Liver (tissue), 9 donors: ENCODE measurements around the gene TMEM135. TPM values are rescaled to one million over a fixed set of nuclear protein-coding genes. Genes with fewer than 3 reads are reported as not detected.

Experiments
- DNase-seq: peaks from one replicate; pipeline ENCODE4 v3.0.0-alpha.2; 2017; ENCODE audit warnings: low spot score
- H3K27ac ChIP-seq, 2 donors: one replicate each; pipeline ENCODE4 v1.7.0; 2013; ENCODE audit warnings: inconsistent platforms in 2 of 2, low read length in 2 of 2, control low read depth in 1 of 2, low read depth in 1 of 2, mild to moderate bottlenecking in 1 of 2
- H3K27me3 ChIP-seq, 4 donors: one replicate each; pipeline versions ENCODE4 v1.6.1 to v1.7.0; 2013; ENCODE audit warnings: low read length in 3 of 4, inconsistent platforms in 1 of 4, mild to moderate bottlenecking in 1 of 4, moderate library complexity in 1 of 4; ENCODE audit not compliant: control insufficient read depth in 4 of 4, insufficient read depth in 4 of 4
- H3K36me3 ChIP-seq, 4 donors: one replicate each; pipeline versions ENCODE4 v1.6.1 to v1.7.0; 2013; ENCODE audit warnings: low read length in 3 of 4, mild to moderate bottlenecking in 3 of 4, low read depth in 1 of 4, moderate library complexity in 1 of 4; ENCODE audit not compliant: control insufficient read depth in 4 of 4, insufficient read depth in 3 of 4
- H3K4me1 ChIP-seq, 4 donors: one replicate each; pipeline versions ENCODE4 v1.6.1 to v1.7.0; 2013; ENCODE audit warnings: low read length in 3 of 4, mild to moderate bottlenecking in 3 of 4, moderate library complexity in 1 of 4; ENCODE audit not compliant: control insufficient read depth in 4 of 4, insufficient read depth in 4 of 4
- H3K4me3 ChIP-seq, 3 donors: one replicate each; pipeline versions ENCODE4 v1.6.1 to v1.7.0; 2013; ENCODE audit warnings: low read length in 3 of 3, control low read depth in 1 of 3, low read depth in 1 of 3, mild to moderate bottlenecking in 1 of 3
- H3K9ac ChIP-seq, 2 donors: one replicate each; pipeline ENCODE4 v1.7.0; 2013; ENCODE audit warnings: low read length in 2 of 2, mild to moderate bottlenecking in 2 of 2, moderate library complexity in 2 of 2, control low read depth in 1 of 2, low read depth in 1 of 2
- H3K9me3 ChIP-seq, 4 donors: one replicate each; pipeline versions ENCODE4 v1.6.1 to v1.7.0; 2013; ENCODE audit warnings: low read length in 3 of 4; ENCODE audit not compliant: control insufficient read depth in 4 of 4
- EGR1 ChIP-seq, 2 donors: IDR thresholded peaks; 2 replicates each; pipeline ENCODE4 v1.6.1; 2016 to 2018; ENCODE audit warnings: antibody characterized with exemption in 2 of 2, low read depth in 2 of 2
- FOXA1 ChIP-seq: IDR thresholded peaks from 2 replicates; pipeline ENCODE4 v1.6.1; 2016; ENCODE audit warnings: antibody characterized with exemption
- FOXA2 ChIP-seq: IDR thresholded peaks from 2 replicates; pipeline ENCODE4 v1.6.1; 2016; ENCODE audit warnings: antibody characterized with exemption
- GABPA ChIP-seq, 2 donors: IDR thresholded peaks in 1 of 2; conservative IDR thresholded peaks in 1 of 2; 2 replicates each; pipeline ENCODE4 v1.6.1; 2016; ENCODE audit warnings: antibody characterized with exemption in 2 of 2, mild to moderate bottlenecking in 1 of 2, moderate library complexity in 1 of 2
- HNF4A ChIP-seq, 2 donors: conservative IDR thresholded peaks; 2 replicates each; pipeline ENCODE4 v1.6.1; 2016; ENCODE audit warnings: antibody characterized with exemption in 2 of 2, mild to moderate bottlenecking in 2 of 2
- HNF4G ChIP-seq: IDR thresholded peaks from 2 replicates; pipeline ENCODE4 v1.6.1; 2016; ENCODE audit warnings: antibody characterized with exemption
- RAD21 ChIP-seq, 2 donors: IDR thresholded peaks; 2 replicates each; pipeline ENCODE4 v1.6.1; 2016; ENCODE audit warnings: antibody characterized with exemption in 2 of 2, mild to moderate bottlenecking in 2 of 2
- REST ChIP-seq: IDR thresholded peaks from 2 replicates; pipeline ENCODE4 v1.6.1; 2016; ENCODE audit warnings: antibody characterized with exemption, mild to moderate bottlenecking
- RXRA ChIP-seq, 2 donors: IDR thresholded peaks; 2 replicates each; pipeline ENCODE4 v1.6.1; 2017 to 2018; ENCODE audit warnings: antibody characterized with exemption in 2 of 2, mild to moderate bottlenecking in 1 of 2
- SP1 ChIP-seq: IDR thresholded peaks from 2 replicates; pipeline ENCODE4 v1.6.1; 2018; ENCODE audit warnings: antibody characterized with exemption, mild to moderate bottlenecking
- TAF1 ChIP-seq: conservative IDR thresholded peaks from 2 replicates; pipeline ENCODE4 v1.6.1; 2016; ENCODE audit warnings: antibody characterized with exemption, mild to moderate bottlenecking
- WGBS: extraction: QIAGEN DNeasy Blood & Tissue Kit; methylation state at CpG from one replicate; pipeline ENCODE4 v1.1.7; 2013; 5-methylcytosine and 5-hydroxymethylcytosine counted together
- polyA plus RNA-seq, 2 donors: library from polyadenylated mRNA; stranded (reverse) in 1 of 2; unstranded in 1 of 2; fragments of 200-250 nt in 1 of 2; fragments of >200 nt in 1 of 2; fragmentation: Nextera tagmentation in 1 of 2; extraction: Ambion mirVana in 1 of 2; gene quantifications; one replicate each; pipeline versions ENCODE4 v1.2.1 to v1.2.3, GENCODE V29; 2013 to 2015
- total RNA-seq, 2 donors: library from RNA; depleted of rRNA; stranded (reverse); fragments of >200 nt; gene quantifications; one replicate each; pipeline ENCODE4 v1.2.3, GENCODE V29; 2014
- TF ChIP-seq, protein P1 (sequence below): IDR thresholded peaks from 2 replicates; pipeline ENCODE4 v1.6.1; 2016; ENCODE audit warnings: antibody characterized with exemption
- TF ChIP-seq, protein P2 (sequence below): IDR thresholded peaks from 2 replicates; pipeline ENCODE4 v1.6.1; 2016; ENCODE audit warnings: antibody characterized with exemption
- TF ChIP-seq, protein P3 (sequence below): fragments of 150-350 bp; IDR thresholded peaks from 2 replicates; pipeline ENCODE4 v1.5.1; 2017; ENCODE audit warnings: improper control_type of control experiment, low read depth, low read length; ENCODE audit not compliant: missing input control
- donor health status: healthy.
- donor health status: healthy.
- donor health status: healthy.
- donor health status: healthy.
- donor health status: healthy.

Gene TMEM135
- total and polyA plus RNA-seq, 4 donors: 10.0 to 38.9 (median 23.5) TPM

DNA sequence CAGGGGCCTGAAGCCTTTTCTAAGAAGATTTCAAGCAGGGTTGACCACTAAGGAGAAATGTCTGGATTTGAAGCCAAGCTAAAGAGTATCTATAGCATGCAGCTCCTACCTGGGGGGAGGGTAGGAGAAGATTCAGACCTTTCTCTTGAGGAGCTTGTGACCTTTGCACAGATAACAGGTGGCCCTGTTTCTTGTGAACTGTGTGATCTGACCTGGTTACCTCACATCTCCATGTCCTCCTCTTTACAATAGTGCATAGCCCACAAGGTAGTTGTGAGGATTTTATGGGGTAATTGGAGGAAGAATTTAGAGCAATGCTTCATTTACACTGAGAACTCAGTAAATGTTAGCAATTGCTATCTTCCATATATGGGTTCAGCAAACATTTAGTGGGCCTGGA, 310.1 kb downstream of the TMEM135 start:
- peaks cover 0 to 5% (median 1%) of the 10 kb centered on the region in 4 donors for H3K4me1 ChIP-seq
- no peak for DNase-seq
- H3K27ac ChIP-seq: no peak overlapping the region
- no peaks in the 10 kb centered on the region for H3K9me3 ChIP-seq
- H3K27me3 ChIP-seq: no peaks in the 10 kb centered on the region
- TF ChIP-seq FOXA2 (no peak), SP1 (no peak), REST (no peak), FOXA1 (no peak), EGR1 (IDR thresholded peaks at IDR 0.05; ENCODE audit: low read depth in 2 of 2) (no peak)
- TF ChIP-seq, protein P1, sequence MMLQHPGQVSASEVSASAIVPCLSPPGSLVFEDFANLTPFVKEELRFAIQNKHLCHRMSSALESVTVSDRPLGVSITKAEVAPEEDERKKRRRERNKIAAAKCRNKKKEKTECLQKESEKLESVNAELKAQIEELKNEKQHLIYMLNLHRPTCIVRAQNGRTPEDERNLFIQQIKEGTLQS: no peak
- TF ChIP-seq, protein P2, sequence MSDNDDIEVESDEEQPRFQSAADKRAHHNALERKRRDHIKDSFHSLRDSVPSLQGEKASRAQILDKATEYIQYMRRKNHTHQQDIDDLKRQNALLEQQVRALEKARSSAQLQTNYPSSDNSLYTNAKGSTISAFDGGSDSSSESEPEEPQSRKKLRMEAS: no peak
- TF ChIP-seq, protein P3, sequence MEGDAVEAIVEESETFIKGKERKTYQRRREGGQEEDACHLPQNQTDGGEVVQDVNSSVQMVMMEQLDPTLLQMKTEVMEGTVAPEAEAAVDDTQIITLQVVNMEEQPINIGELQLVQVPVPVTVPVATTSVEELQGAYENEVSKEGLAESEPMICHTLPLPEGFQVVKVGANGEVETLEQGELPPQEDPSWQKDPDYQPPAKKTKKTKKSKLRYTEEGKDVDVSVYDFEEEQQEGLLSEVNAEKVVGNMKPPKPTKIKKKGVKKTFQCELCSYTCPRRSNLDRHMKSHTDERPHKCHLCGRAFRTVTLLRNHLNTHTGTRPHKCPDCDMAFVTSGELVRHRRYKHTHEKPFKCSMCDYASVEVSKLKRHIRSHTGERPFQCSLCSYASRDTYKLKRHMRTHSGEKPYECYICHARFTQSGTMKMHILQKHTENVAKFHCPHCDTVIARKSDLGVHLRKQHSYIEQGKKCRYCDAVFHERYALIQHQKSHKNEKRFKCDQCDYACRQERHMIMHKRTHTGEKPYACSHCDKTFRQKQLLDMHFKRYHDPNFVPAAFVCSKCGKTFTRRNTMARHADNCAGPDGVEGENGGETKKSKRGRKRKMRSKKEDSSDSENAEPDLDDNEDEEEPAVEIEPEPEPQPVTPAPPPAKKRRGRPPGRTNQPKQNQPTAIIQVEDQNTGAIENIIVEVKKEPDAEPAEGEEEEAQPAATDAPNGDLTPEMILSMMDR: no peak
- no peak overlapping the region for H3K4me3 ChIP-seq
- no peak overlapping the region for H3K9ac ChIP-seq
- H3K36me3 ChIP-seq: no peaks in the 10 kb centered on the region

DNA sequence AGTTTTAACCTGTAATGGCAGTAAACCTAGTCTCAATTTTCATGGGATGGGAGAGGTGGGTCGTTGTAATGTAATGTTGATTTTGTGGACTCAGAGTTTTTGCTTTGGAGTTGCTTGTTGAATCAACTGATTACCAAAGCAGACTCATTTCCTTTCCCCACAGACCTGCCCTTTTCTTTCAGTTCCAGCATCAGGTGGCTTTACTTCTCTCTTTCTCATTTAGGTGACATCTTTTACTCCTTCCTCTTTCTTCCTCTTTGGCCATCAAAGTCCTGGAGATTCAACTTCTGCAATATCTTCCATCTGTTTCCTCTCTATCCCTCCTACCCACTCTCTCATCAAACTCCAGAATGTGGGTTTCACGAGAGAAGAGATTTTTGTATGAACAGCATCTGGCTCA, 313.9 kb downstream of the TMEM135 start:
- H3K36me3 ChIP-seq: no peaks in the 10 kb centered on the region
- WGBS: 71% methylated on average over 2 of the region's 2 CpGs
- H3K27ac ChIP-seq: no peak overlapping the region
- H3K4me3 ChIP-seq: no peak overlapping the region
- no peak overlapping the region for H3K9ac ChIP-seq
- H3K9me3 ChIP-seq: no peaks in the 10 kb centered on the region
- peaks cover 0 to 7% (median 3%) of the 10 kb centered on the region in 4 donors for H3K4me1 ChIP-seq
- TF ChIP-seq RXRA (IDR thresholded peaks at IDR 0.05): no peak
- no peak for TF ChIP-seq HNF4G
- TF ChIP-seq, protein P1: no peak
- TF ChIP-seq REST: no peak
- no peak for TF ChIP-seq HNF4A (conservative IDR thresholded peaks at IDR 0.05)
- no peak for TF ChIP-seq EGR1 (IDR thresholded peaks at IDR 0.05; ENCODE audit: low read depth in 2 of 2)
- TF ChIP-seq TAF1: no peak
- no peak for TF ChIP-seq RAD21 (IDR thresholded peaks at IDR 0.05)
- no peak for TF ChIP-seq GABPA (IDR thresholded peaks at IDR 0.05 in 1 of 2, conservative IDR thresholded peaks at IDR 0.05 in 1 of 2)
- H3K27me3 ChIP-seq: no peaks in the 10 kb centered on the region
- no peak for DNase-seq
